ENCODE measurements around the gene FARP2.

The FARP2 gene

DNA sequence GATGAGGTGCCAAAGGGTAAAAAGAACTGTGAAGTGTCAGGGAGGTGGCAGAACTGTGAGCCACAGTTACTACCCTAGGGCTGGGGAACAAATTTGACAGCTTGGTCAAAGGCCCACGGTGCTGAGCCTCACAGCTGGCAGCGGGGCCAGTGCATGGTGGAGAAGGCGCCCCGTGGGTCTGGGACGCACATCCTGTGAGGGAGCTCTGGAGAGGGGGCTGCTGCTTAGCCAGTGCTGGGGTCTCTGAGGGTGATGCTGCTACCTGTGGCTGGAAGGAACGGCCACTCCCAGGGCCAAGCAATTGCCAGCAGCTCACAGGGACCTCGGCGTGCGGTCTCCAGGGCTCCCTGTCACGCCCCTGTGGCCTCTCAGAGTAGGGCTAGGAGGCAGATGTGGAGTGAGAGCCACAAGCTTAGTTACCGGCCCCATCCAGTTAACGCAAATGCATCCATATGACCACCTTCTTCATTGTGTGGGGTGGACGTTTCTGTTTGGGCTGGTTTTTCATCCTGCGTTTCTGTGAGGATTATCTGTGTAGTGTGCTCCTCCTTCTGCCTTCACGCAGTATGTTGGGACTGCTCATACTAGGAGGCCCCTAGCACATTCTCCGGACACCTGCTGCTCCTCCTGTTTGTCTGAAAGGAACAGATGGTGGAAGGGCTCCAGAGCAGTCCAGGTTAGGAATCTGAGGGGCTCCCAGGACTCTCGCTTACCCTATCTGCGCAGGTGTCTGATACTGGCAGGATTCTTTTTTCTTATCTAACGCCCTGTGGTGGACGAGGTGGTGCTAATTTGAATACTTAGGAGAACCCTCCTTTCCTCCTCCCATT lies 126.3 kb downstream of the FARP2 start:
- H3K9me3 ChIP-seq (ENCODE audit: control insufficient read depth in 2 of 2, low read length in 2 of 2) = no peaks in the 10 kb centered on the region
- no peak overlapping the region for H3K27ac ChIP-seq (ENCODE audit: low read depth in 2 of 2, low read length in 2 of 2)
- peaks cover 42 to 45% of the 10 kb centered on the region in 2 donors for H3K36me3 ChIP-seq (ENCODE audit: control insufficient read depth in 2 of 2, insufficient read depth in 2 of 2, low read length in 2 of 2)
- no peak overlapping the region for H3K4me3 ChIP-seq (ENCODE audit: low read length in 2 of 2)
- no peaks in the 10 kb centered on the region for H3K4me1 ChIP-seq (ENCODE audit: control insufficient read depth in 2 of 2, insufficient read depth in 2 of 2, low read length in 2 of 2)
- no peak overlapping the region for H3K9ac ChIP-seq (ENCODE audit: low read depth in 1 of 2, low read length in 2 of 2)
- H3K27me3 ChIP-seq (ENCODE audit: control insufficient read depth in 2 of 2, insufficient read depth in 2 of 2, low read length in 2 of 2) = no peaks in the 10 kb centered on the region

DNA sequence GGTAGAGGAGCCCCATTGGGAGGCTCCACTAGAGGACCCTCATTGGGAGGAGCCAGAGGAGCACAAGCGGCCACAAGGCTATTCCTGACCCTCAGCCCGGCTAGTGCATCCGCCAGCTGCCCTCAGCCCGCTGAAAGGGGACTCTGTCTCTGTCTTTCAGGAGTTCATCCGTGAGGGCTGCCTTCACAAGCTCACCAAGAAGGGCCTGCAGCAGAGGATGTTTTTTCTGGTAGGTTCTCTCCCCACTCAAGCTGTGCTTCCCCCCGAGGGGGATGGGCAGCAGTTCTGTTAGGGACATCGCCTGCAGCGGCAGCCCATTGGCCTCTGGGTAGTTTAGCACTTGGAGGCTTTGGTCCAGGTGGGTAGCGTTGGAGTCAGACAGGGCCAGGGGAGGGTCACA lies 127.2 kb downstream of the FARP2 start:
- no peaks in the 10 kb centered on the region for H3K9me3 ChIP-seq (ENCODE audit: control insufficient read depth in 2 of 2, low read length in 2 of 2)
- H3K36me3 ChIP-seq (ENCODE audit: control insufficient read depth in 2 of 2, insufficient read depth in 2 of 2, low read length in 2 of 2) = peaks cover 33 to 43% of the 10 kb centered on the region in 2 donors
- no peak overlapping the region for H3K4me3 ChIP-seq (ENCODE audit: low read length in 2 of 2)
- H3K9ac ChIP-seq (ENCODE audit: low read depth in 1 of 2, low read length in 2 of 2) = no peak overlapping the region
- no peaks in the 10 kb centered on the region for H3K4me1 ChIP-seq (ENCODE audit: control insufficient read depth in 2 of 2, insufficient read depth in 2 of 2, low read length in 2 of 2)
- H3K27me3 ChIP-seq (ENCODE audit: control insufficient read depth in 2 of 2, insufficient read depth in 2 of 2, low read length in 2 of 2) = no peaks in the 10 kb centered on the region
- H3K27ac ChIP-seq (ENCODE audit: low read depth in 2 of 2, low read length in 2 of 2) = no peak overlapping the region

DNA sequence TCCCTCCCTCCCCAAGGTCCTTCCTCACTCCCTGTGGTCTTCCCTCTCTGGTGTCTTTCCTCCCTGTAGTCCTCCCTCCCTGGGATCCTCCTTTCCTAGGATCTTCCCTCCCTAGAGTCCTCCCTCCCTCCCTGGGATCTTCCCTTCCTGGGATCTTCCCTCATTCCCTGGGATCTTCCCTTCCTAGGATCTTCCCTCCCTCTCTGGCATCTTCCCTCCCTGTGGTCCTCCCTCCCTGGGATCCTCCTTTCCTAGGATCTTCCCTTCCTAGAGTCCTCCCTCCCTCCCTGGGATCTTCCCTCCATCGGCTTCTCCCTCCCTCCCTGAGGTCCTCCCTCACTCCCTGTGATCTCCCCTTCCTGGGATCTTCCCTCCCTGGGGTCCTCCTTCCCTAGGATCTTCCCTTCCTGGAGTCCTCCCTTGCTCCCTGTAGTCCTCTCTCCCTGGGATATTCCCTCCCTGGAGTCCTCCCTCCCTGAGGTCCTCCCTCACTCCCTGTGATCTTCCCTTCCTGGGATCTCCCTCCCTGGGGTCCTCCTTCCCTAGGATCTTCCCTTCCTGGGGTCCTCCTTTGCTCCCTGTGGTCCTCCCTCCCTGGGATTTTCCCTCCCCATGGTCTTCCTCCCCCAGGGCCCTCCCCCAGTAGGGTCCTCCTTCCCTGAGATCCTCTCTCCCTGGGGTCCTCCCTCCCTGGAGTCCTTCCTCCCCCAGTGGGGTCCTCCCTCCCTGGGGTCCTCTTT lies 129.3 kb downstream of the FARP2 start:
- Histone ChIP-seq H3K27me3 (ENCODE audit: control insufficient read depth in 2 of 2, insufficient read depth in 2 of 2, low read length in 2 of 2) (no peaks in the 10 kb centered on the region), H3K27ac (ENCODE audit: low read depth in 2 of 2, low read length in 2 of 2) (no peak overlapping the region)

DNA sequence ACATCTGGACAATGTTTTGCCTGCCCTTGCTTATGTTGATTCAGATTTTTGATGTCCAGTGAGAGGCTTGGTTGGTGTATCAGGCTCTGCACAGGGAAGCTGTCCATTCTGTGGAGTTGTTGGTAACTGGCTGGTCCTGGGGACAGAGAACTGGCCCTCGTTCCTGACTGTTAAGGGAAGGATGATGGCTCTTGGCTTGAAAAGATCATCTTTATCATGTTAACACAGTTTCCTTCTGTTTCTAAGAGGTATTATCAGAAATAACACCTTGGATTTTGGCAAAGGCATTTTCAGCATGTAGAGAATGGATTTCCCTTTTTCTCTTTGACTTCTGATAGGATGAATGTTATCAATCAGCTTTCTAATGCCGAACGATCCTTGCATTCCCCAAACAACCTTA lies 133.0 kb downstream of the FARP2 start:
- no peak overlapping the region for H3K4me3 ChIP-seq (ENCODE audit: low read length in 2 of 2)
- peaks cover 40 to 46% of the 10 kb centered on the region in 2 donors for H3K36me3 ChIP-seq (ENCODE audit: control insufficient read depth in 2 of 2, insufficient read depth in 2 of 2, low read length in 2 of 2)
- H3K27me3 ChIP-seq (ENCODE audit: control insufficient read depth in 2 of 2, insufficient read depth in 2 of 2, low read length in 2 of 2) = no peaks in the 10 kb centered on the region
- H3K9me3 ChIP-seq (ENCODE audit: control insufficient read depth in 2 of 2, low read length in 2 of 2) = no peaks in the 10 kb centered on the region
- no peak overlapping the region for H3K27ac ChIP-seq (ENCODE audit: low read depth in 2 of 2, low read length in 2 of 2)
- no peak overlapping the region for H3K9ac ChIP-seq (ENCODE audit: low read depth in 1 of 2, low read length in 2 of 2)
- peaks cover 6 to 14% of the 10 kb centered on the region in 2 donors for H3K4me1 ChIP-seq (ENCODE audit: control insufficient read depth in 2 of 2, insufficient read depth in 2 of 2, low read length in 2 of 2)

More for the DNA sequence above, 129.3 kb downstream of the FARP2 start:
- H3K4me1 ChIP-seq (ENCODE audit: control insufficient read depth in 2 of 2, insufficient read depth in 2 of 2, low read length in 2 of 2) = peaks cover 2 to 9% of the 10 kb centered on the region in 2 donors
- H3K4me3 ChIP-seq (ENCODE audit: low read length in 2 of 2) = no peak overlapping the region
- H3K36me3 ChIP-seq (ENCODE audit: control insufficient read depth in 2 of 2, insufficient read depth in 2 of 2, low read length in 2 of 2) = peaks cover 26 to 39% of the 10 kb centered on the region in 2 donors
- no peaks in the 10 kb centered on the region for H3K9me3 ChIP-seq (ENCODE audit: control insufficient read depth in 2 of 2, low read length in 2 of 2)
- no peak overlapping the region for H3K9ac ChIP-seq (ENCODE audit: low read depth in 1 of 2, low read length in 2 of 2)

DNA sequence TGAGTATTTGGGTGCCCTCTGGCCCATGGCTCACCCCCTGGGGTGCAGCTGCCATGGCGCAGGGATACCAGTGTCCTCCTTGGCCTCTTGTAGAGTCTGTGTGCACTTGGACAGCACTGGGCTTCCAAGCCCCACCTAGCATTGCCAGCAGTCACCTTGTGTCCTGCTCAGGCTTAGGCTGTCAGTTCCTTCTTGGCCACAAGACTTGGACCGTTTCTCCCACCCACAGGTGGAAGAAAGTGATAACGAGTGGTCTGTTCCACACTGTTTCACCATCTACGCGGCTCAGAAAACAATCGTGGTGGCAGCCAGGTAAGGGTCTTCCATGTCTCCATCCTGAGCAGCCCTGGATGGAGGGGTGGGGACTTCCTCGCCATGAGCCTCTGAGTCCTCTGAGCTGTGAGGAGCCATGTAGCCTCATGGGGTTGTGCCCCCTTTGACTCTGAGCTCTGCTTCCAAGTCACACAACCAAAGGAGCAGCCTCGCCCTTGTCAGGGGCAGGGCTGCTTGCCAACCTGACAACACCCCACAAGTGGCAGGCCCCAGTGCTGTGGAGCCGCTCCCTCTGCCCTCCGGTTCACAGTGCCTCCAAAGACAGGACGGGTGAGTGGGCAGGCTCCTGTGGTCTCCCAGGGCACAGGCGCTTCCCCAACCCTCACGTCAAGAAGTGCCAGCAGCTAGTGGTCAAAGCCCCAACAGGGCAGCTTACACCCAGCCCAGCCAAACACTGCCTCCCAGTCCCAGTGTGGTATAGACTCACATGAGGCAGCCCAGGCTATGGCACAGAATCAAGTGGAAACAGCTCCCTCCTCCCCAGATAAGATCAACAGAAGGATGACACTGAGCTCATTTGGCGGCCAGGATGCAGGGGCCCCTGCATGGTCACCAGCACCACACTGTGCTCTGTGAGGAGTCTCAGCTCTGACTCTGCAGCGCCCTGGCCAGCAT lies 133.9 kb downstream of the FARP2 start:
- no peak overlapping the region for H3K4me3 ChIP-seq (ENCODE audit: low read length in 2 of 2)
- H3K27me3 ChIP-seq (ENCODE audit: control insufficient read depth in 2 of 2, insufficient read depth in 2 of 2, low read length in 2 of 2) = no peaks in the 10 kb centered on the region
- peak overlapping the region; percentile 34 to 43 for H3K27ac ChIP-seq (ENCODE audit: low read depth in 2 of 2, low read length in 2 of 2)
- H3K9ac ChIP-seq (ENCODE audit: low read depth in 1 of 2, low read length in 2 of 2) = peak overlapping the region in 1 of 2 donors; percentile 14
- H3K36me3 ChIP-seq (ENCODE audit: control insufficient read depth in 2 of 2, insufficient read depth in 2 of 2, low read length in 2 of 2) = peaks cover 35 to 47% of the 10 kb centered on the region in 2 donors
- no peaks in the 10 kb centered on the region for H3K9me3 ChIP-seq (ENCODE audit: control insufficient read depth in 2 of 2, low read length in 2 of 2)
- H3K4me1 ChIP-seq (ENCODE audit: control insufficient read depth in 2 of 2, insufficient read depth in 2 of 2, low read length in 2 of 2) = peaks cover 10 to 23% of the 10 kb centered on the region in 2 donors

DNA sequence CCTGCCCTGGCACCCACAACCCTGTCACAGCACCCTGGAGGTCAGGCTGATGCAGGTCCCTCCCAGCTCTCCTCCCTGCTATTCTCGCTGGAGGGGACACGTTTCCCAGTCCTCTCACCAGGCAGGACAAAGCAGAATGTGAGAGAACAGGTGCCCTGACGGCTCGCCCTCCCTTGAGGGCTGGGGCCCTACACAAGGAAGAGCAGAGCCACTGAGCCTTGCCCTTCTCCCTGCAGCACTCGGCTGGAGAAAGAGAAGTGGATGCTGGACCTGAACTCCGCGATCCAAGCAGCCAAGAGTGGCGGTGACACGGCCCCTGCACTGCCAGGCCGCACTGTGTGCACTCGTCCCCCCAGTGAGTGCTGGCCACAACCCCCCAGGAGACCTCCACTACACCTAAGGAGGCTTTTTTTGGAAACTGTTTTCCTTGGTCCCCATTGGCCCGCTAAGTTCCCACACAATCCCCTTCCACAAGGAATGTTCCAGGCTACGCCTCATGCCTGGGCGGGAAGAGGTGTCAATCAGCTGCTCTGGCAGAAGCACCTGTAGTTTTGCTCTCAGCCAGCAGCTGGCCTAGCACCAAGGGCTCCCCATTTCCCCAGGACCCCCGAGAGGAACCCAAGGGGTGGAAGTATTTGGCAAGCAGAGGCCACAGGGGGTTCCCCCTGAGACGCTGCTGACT lies 134.9 kb downstream of the FARP2 start:
- H3K4me1 ChIP-seq (ENCODE audit: control insufficient read depth in 2 of 2, insufficient read depth in 2 of 2, low read length in 2 of 2) = peaks cover 12 to 32% of the 10 kb centered on the region in 2 donors
- H3K27ac ChIP-seq (ENCODE audit: low read depth in 2 of 2, low read length in 2 of 2) = no peak overlapping the region
- H3K4me3 ChIP-seq (ENCODE audit: low read length in 2 of 2) = no peak overlapping the region
- no peaks in the 10 kb centered on the region for H3K27me3 ChIP-seq (ENCODE audit: control insufficient read depth in 2 of 2, insufficient read depth in 2 of 2, low read length in 2 of 2)
- peaks cover 43 to 52% of the 10 kb centered on the region in 2 donors for H3K36me3 ChIP-seq (ENCODE audit: control insufficient read depth in 2 of 2, insufficient read depth in 2 of 2, low read length in 2 of 2)
- H3K9me3 ChIP-seq (ENCODE audit: control insufficient read depth in 2 of 2, low read length in 2 of 2) = no peaks in the 10 kb centered on the region
- H3K9ac ChIP-seq (ENCODE audit: low read depth in 1 of 2, low read length in 2 of 2) = no peak overlapping the region

DNA sequence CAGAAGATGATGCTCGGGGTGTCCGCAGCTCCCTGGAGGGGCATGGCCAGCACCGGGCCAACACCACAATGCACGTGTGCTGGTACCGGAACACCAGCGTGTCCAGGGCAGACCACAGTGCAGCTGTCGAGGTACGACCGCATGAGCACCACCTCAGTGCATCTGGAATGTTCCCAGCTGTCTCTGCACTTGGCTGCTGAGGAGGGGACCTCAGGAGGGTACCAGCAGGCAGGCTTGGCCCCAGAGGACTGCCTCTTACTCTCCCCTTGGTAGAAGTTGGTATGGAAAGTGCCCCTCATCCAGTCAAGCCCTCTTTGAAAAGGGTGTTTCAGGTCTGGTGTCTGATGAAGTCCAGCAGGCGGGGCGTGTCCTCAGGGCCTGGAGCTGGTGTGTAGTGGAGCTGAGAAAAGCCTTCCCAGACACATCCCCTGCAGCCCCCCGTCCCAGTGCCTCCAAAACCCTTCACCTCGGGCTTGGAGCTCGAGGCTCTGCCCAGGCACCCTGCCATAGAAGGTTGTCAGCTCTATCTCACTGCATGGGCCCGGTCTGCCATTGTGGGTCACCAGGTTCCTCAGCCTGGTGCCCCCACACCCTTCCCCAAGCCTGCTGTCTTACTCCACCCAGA lies 135.6 kb downstream of the FARP2 start:
- Histone ChIP-seq H3K9ac (ENCODE audit: low read depth in 1 of 2, low read length in 2 of 2) (no peak overlapping the region), H3K27me3 (ENCODE audit: control insufficient read depth in 2 of 2, insufficient read depth in 2 of 2, low read length in 2 of 2) (no peaks in the 10 kb centered on the region), H3K36me3 (ENCODE audit: control insufficient read depth in 2 of 2, insufficient read depth in 2 of 2, low read length in 2 of 2) (peaks cover 45 to 53% of the 10 kb centered on the region in 2 donors), H3K9me3 (ENCODE audit: control insufficient read depth in 2 of 2, low read length in 2 of 2) (no peaks in the 10 kb centered on the region), H3K27ac (ENCODE audit: low read depth in 2 of 2, low read length in 2 of 2) (no peak overlapping the region), H3K4me1 (ENCODE audit: control insufficient read depth in 2 of 2, insufficient read depth in 2 of 2, low read length in 2 of 2) (peaks cover 16 to 39% of the 10 kb centered on the region in 2 donors), H3K4me3 (ENCODE audit: low read length in 2 of 2) (no peak overlapping the region)

DNA sequence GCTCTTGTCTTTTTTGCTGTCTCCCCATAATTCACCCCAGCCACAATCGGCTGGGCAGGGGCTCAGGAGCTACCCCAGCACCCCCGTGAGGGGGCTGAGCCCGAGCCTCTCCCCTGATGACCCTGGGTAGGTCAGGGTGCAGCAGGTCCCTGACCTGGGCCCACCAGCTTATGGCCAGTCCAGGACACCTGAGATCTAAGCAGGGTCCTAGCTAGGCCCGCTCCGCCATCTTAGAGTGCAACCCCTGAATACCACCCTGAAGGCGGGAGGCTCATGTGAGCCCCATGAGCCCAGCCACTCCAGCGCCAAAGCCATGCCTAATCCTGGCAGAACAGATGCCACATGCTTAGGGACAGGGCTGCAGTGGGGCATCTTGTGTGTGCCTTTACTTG lies 136.1 kb downstream of the FARP2 start:
- peaks cover 21 to 44% of the 10 kb centered on the region in 2 donors for H3K4me1 ChIP-seq (ENCODE audit: control insufficient read depth in 2 of 2, insufficient read depth in 2 of 2, low read length in 2 of 2)
- peaks cover 43 to 53% of the 10 kb centered on the region in 2 donors for H3K36me3 ChIP-seq (ENCODE audit: control insufficient read depth in 2 of 2, insufficient read depth in 2 of 2, low read length in 2 of 2)
- H3K9ac ChIP-seq (ENCODE audit: low read depth in 1 of 2, low read length in 2 of 2) = no peak overlapping the region
- no peaks in the 10 kb centered on the region for H3K9me3 ChIP-seq (ENCODE audit: control insufficient read depth in 2 of 2, low read length in 2 of 2)
- H3K27me3 ChIP-seq (ENCODE audit: control insufficient read depth in 2 of 2, insufficient read depth in 2 of 2, low read length in 2 of 2) = no peaks in the 10 kb centered on the region
- no peak overlapping the region for H3K27ac ChIP-seq (ENCODE audit: low read depth in 2 of 2, low read length in 2 of 2)
- no peak overlapping the region for H3K4me3 ChIP-seq (ENCODE audit: low read length in 2 of 2)

DNA sequence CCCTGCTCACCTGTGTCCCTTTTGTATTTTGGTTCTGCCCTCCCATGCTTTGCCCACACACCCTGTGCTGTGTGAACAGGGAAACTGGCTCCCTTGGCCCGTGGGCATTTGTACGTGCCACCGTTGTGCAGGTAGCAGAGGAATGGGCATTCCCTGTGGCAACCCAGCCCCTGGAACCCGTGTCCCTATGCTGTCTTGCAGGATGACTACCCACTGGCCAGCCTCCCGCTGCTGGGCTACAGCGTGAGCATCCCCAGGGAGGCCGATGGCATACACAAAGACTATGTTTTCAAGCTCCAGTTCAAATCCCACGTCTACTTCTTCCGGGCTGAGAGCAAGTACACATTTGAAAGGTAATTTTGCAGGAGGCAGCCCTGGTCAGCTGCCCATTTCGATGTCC lies 137.0 kb downstream of the FARP2 start:
- no peaks in the 10 kb centered on the region for H3K27me3 ChIP-seq (ENCODE audit: control insufficient read depth in 2 of 2, insufficient read depth in 2 of 2, low read length in 2 of 2)
- H3K4me1 ChIP-seq (ENCODE audit: control insufficient read depth in 2 of 2, insufficient read depth in 2 of 2, low read length in 2 of 2) = peaks cover 21 to 52% of the 10 kb centered on the region in 2 donors
- peaks cover 44 to 56% of the 10 kb centered on the region in 2 donors for H3K36me3 ChIP-seq (ENCODE audit: control insufficient read depth in 2 of 2, insufficient read depth in 2 of 2, low read length in 2 of 2)
- no peak overlapping the region for H3K9ac ChIP-seq (ENCODE audit: low read depth in 1 of 2, low read length in 2 of 2)
- no peak overlapping the region for H3K4me3 ChIP-seq (ENCODE audit: low read length in 2 of 2)
- no peak overlapping the region for H3K27ac ChIP-seq (ENCODE audit: low read depth in 2 of 2, low read length in 2 of 2)
- no peaks in the 10 kb centered on the region for H3K9me3 ChIP-seq (ENCODE audit: control insufficient read depth in 2 of 2, low read length in 2 of 2)

Measured in mucosa of rectum (tissue), 2 donors.